Pancreas (tissue), 10 donors: ENCODE measurements around the gene EFNA5. TPM values are rescaled to one million over a fixed set of nuclear protein-coding genes. Genes with fewer than 3 reads are reported as not detected.
A peak's percentile ranks its signal among the peaks of the same experiment; 100 is the strongest.

Experiments used
- ATAC-seq, 4 donors: fragments of 200-7000 bp; cut with Tn5 transposase; one replicate each; pipeline versions ENCODE4 v1.8.0 to v1.9.1; 2020; ENCODE audit warnings: mild to moderate bottlenecking in 4 of 4, moderate library complexity in 4 of 4
- DNase-seq, 6 donors: peaks; one replicate each; pipeline ENCODE4 v3.0.0-alpha.2; 2020
- FAIRE-seq: peaks from 2 replicates; lab custom pipeline; 2012; peaks lifted over from hg19 to GRCh38; lab: Jason Lieb, UNC
- H3K27ac ChIP-seq, 4 donors: fragments of 200-600 bp; sonication (generic); 1 replicate in 3 of 4; 2 replicates in 1 of 4; pipeline versions ENCODE4 v1.5.0 to v1.8.0; 2020
- H3K27me3 ChIP-seq, 4 donors: fragments of 200-600 bp; one replicate each; pipeline ENCODE4 v1.8.0; 2021
- H3K36me3 ChIP-seq, 3 donors: fragments of 200-600 bp; sonication (generic) in 1 of 3; one replicate each; pipeline versions ENCODE4 v1.5.0 to v1.8.0; 2020 to 2021
- H3K4me1 ChIP-seq, 3 donors: fragments of 200-600 bp; one replicate each; pipeline ENCODE4 v1.8.0; 2021
- H3K4me3 ChIP-seq, 4 donors: fragments of 200-600 bp; sonication (generic) in 2 of 4; one replicate each; pipeline versions ENCODE4 v1.5.0 to v1.8.0; 2020 to 2021
- H3K9me3 ChIP-seq, 4 donors: fragments of 200-600 bp; one replicate each; pipeline ENCODE4 v1.8.0; 2021
- CTCF ChIP-seq, 4 donors: fragments of 200-600 bp; sonication (generic) in 3 of 4; IDR thresholded peaks; one replicate each; pipeline versions ENCODE4 v1.5.0 to v1.8.0; 2021; ENCODE audit warnings: antibody characterized with exemption in 4 of 4
- WGBS, 2 donors: extraction: QIAGEN DNeasy Blood & Tissue Kit; methylation state at CpG; one replicate each; pipeline ENCODE4 v1.1.7; 2013; 5-methylcytosine and 5-hydroxymethylcytosine counted together
- intact Hi-C, 3 donors: fragments of 100-400 bp; cut with DNase I; formaldehyde crosslinking; loops; one replicate each; pipeline versions ENCODE4 v1.11.1 to v1.14.2; 2022
- polyA plus RNA-seq, 2 donors: library from polyadenylated mRNA; stranded (reverse); fragments of 200-250 nt; gene quantifications; one replicate each; pipeline ENCODE4 v1.2.3, GENCODE V29; 2013
- total RNA-seq, 6 donors: library from RNA; stranded (reverse); fragmentation: NEBNext Ultra II Directional in 4 of 6; extraction: Animal tissue kit (Norgen Biotek cat#: 25700) in 4 of 6; gene quantifications; one replicate each; pipeline versions ENCODE4 v1.2.1 to v1.2.4, GENCODE V29; 2021 to 2023
- donor health status: healthy with polysubstance abuse.
- donor health status: DM: no; HTN: no; CAD: no; lungs with moderate emphysema.
- donor health status: DM: no; HTN: no; CAD: no.
- donor health status: control.
- donor health status: control.
- donor health status: Bipolar disorder and iron deficiency.
- donor health status: DM: yes; HTN: yes; CAD: no.
- donor health status: DM: no; HTN: no; CAD: no.
- donor health status: DM: no; HTN: no; CAD: no.
- donor health status: DM: yes; HTN: yes; CAD: no.

Gene EFNA5
- total and polyA plus RNA-seq, 8 donors, result 0.23 to 3.8 (median 2.1) TPM

DNA sequence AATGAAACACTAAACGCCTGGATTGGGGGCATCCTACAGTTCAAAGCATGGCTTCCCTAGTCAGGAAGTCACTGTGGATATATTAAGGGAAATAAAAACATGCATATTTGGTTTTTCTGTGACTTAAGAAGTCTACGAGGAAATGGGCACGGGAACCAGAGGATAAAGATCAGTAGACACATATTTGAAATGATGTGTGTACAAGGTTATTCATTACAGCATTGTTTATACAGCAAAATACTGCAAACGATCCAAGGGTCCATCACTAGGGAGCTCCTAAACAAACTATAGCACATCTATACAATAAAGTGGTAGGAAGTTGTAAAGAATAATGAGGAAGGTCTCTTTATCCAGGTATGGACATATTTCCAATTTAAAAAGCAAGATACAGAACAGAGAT, 71.8 kb downstream of the EFNA5 start:
- no peak for TF ChIP-seq CTCF (IDR thresholded peaks at IDR 0.05)
- WGBS, 2 donors, result 22 to 24% methylated on average over 4 of the region's 4 CpGs
- Histone ChIP-seq H3K4me3 (no peak overlapping the region), H3K4me1 (no peaks in the 10 kb centered on the region), H3K27me3 (no peaks in the 10 kb centered on the region), H3K27ac (no peak overlapping the region), H3K9me3 (no peaks in the 10 kb centered on the region), H3K36me3 (no peaks in the 10 kb centered on the region)
- DNase-seq, result no peak
- ATAC-seq, result no peak
- intact Hi-C loops, result no loop called here
- no peak for FAIRE-seq

GRCh38 chr5:107597803-107598202, 72.9 kb downstream of the EFNA5 start:
- FAIRE-seq (no peak), ATAC-seq (no peak)
- H3K36me3 ChIP-seq, result no peaks in the 10 kb centered on the region

GRCh38 chr5:107597247-107597646, 73.5 kb downstream of the EFNA5 start:
- intact Hi-C loops, result no loop called here
- Histone ChIP-seq H3K9me3 (no peaks in the 10 kb centered on the region), H3K36me3 (no peaks in the 10 kb centered on the region), H3K4me3 (no peak overlapping the region), H3K27ac (no peak overlapping the region), H3K27me3 (no peaks in the 10 kb centered on the region), H3K4me1 (no peaks in the 10 kb centered on the region)
- TF ChIP-seq CTCF (IDR thresholded peaks at IDR 0.05), result no peak
- DNase-seq (no peak), FAIRE-seq (no peak), ATAC-seq (no peak)
- 81 to 94% methylated on average over 3 of the region's 3 CpGs for WGBS, 2 donors

More at GRCh38 chr5:107597803-107598202, 72.9 kb downstream of the EFNA5 start:
- Histone ChIP-seq H3K4me1 (no peaks in the 10 kb centered on the region), H3K9me3 (no peaks in the 10 kb centered on the region), H3K27ac (no peak overlapping the region), H3K27me3 (no peaks in the 10 kb centered on the region), H3K4me3 (no peak overlapping the region)
- TF ChIP-seq CTCF (IDR thresholded peaks at IDR 0.05), result no peak
- 89 to 90% methylated on average over 3 of the region's 3 CpGs for WGBS, 2 donors
- intact Hi-C loops, result no loop called here
- no peak for DNase-seq

DNA sequence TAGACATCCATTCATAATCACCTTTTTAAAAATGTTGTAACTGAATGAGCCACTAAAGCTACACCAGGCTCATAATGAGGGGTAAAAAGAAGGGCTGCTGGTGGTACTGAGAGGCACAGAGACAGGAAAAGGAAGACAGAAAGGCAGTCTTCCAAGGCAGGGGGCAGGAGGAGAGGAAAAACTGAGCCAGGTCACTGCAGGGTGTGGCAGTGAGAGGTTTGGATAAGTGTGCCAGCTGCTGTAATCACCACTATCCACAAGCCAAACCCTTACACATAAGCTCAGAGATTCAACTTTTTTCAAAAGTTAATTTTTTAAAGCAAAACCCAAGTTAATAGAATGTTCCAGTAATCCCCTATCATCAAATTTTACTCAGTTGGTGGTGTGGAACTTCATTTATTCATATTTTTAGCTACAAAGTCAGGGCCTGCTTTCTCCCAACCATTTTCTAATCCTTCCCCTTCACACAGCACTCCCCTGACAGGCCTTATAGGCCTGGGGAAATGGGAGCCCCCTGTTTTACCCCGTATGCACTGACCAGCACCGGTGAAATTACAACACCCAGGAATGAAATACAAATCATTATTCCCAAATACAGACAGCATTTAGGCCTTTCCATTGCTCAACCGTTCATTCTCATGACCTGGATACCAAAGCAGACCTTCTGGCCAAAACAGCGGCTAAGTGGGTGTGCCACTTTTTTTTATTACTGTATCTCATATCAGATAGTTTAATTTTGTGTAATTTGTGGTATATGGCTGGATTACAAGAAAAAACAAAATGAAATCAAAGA, 76.3 kb downstream of the EFNA5 start:
- Histone ChIP-seq H3K4me1 (no peaks in the 10 kb centered on the region), H3K27me3 (no peaks in the 10 kb centered on the region), H3K9me3 (no peaks in the 10 kb centered on the region), H3K27ac (no peak overlapping the region), H3K4me3 (no peak overlapping the region), H3K36me3 (no peaks in the 10 kb centered on the region)
- FAIRE-seq (no peak), DNase-seq (no peak), ATAC-seq (peak in 1 of 4 donors; percentile 22)
- WGBS, 2 donors, result 91 to 95% methylated on average over 4 of the region's 4 CpGs
- intact Hi-C loops, result no loop called here
- TF ChIP-seq CTCF (IDR thresholded peaks at IDR 0.05), result no peak

- no peak for TF ChIP-seq CTCF (IDR thresholded peaks at IDR 0.05)
- Histone ChIP-seq H3K9me3 (no peaks in the 10 kb centered on the region), H3K27me3 (no peaks in the 10 kb centered on the region), H3K4me3 (no peak overlapping the region), H3K36me3 (no peaks in the 10 kb centered on the region), H3K4me1 (no peaks in the 10 kb centered on the region), H3K27ac (no peak overlapping the region)
- 46 to 47% methylated on average over 3 of the region's 3 CpGs for WGBS, 2 donors
- DNase-seq, result no peak
- ATAC-seq, result no peak
- intact Hi-C loops, result no loop called here
- FAIRE-seq, result no peak
Measured at GRCh38 chr5:107593009-107593408, 77.7 kb downstream of the EFNA5 start.
